ENCODE results near the gene DNMT1.

DNA sequence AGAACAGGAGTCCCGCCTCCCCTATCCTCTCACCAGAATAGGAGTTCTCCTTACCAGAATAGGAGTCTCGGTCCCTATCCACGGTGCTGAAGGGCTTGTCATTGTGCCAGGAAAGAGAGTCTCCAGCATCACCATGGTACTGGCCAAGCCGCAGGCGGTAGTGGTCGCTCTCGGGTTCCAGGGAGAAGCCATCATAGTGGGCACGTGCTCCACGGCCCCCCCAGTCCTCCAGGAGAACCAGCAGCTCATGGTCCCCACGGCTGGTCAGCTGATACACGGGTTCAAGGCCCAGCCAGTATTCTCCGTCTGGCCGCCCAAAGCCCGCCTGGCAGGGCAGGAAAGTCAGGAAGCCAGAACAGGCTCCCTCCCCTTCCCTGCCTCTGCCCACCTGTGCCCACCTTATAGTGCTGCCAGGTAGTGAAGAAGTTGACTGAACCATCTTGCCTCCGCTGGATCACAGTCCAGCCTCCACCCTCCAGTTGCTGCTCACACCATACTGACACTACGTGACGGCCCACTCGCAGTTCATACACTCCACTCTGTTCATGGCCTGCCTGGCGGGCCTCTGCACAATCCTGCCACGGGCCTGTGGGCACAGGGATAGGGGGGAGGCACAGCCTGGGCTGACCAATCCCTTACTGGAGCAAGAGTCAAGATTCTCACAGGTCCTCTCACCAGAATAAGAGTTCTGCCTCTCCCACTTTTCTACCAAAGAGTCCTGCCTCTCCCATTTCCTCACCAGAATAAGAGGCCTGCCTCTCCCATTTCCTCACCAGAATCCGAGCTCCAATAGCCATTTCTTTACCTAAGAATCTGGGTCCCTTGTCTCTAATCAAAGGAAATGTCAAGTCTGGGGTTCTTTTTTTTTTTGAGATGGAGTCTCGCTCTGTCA lies 101.2 kb downstream of the DNMT1 start:
- TF ChIP-seq POLR2AphosphoS5 (IDR thresholded peaks at IDR 0.05): no peak
- TF ChIP-seq, protein P1, sequence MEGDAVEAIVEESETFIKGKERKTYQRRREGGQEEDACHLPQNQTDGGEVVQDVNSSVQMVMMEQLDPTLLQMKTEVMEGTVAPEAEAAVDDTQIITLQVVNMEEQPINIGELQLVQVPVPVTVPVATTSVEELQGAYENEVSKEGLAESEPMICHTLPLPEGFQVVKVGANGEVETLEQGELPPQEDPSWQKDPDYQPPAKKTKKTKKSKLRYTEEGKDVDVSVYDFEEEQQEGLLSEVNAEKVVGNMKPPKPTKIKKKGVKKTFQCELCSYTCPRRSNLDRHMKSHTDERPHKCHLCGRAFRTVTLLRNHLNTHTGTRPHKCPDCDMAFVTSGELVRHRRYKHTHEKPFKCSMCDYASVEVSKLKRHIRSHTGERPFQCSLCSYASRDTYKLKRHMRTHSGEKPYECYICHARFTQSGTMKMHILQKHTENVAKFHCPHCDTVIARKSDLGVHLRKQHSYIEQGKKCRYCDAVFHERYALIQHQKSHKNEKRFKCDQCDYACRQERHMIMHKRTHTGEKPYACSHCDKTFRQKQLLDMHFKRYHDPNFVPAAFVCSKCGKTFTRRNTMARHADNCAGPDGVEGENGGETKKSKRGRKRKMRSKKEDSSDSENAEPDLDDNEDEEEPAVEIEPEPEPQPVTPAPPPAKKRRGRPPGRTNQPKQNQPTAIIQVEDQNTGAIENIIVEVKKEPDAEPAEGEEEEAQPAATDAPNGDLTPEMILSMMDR (IDR thresholded peaks at IDR 0.05): no peak
